GM20431 (cell line): ENCODE data around the gene AGO4.
"Not testable (repeated sequence)": the region's sequence is repeated elsewhere in the genome, so short reads cannot be mapped to it uniquely, and the experiment has no call there.

Experiments used
- in situ Hi-C: fragments of 300-500 bp; cut with MseI, MboI; formaldehyde crosslinking; loops from one replicate; pipeline ENCODE4 v1.15.0; 2020; ENCODE audit warnings: low sequenced_read_pairs; ENCODE audit not compliant: unreplicated experiment

The AGO4 gene

GRCh38 chr1:35807614-35808449 lies at the start of gene AGO4:
Gene AGO4, plus strand, starts transcription at chr1:35808016. Its CDS starts 401 bp downstream, at chr1:35808417.
- in situ Hi-C loops: no loop called here

- in situ Hi-C loops: no loop called here
These were observed 45.7 kb upstream of the AGO4 start for GRCh38 chr1:35762141-35762540.

- in situ Hi-C loops: no loop called here
These were observed 44.6 kb upstream of the AGO4 start for GRCh38 chr1:35763201-35763600.

GRCh38 chr1:35764283-35764682 lies 43.5 kb upstream of the AGO4 start:
- in situ Hi-C loops: no loop called here

- in situ Hi-C loops: no loop called here
These were observed 39.2 kb upstream of the AGO4 start for GRCh38 chr1:35768350-35769187.

- in situ Hi-C loops: no loop called here
These were observed 38.5 kb upstream of the AGO4 start for GRCh38 chr1:35769188-35769758.

GRCh38 chr1:35773711-35774110 lies 34.1 kb upstream of the AGO4 start:
- in situ Hi-C loops: no loop called here

GRCh38 chr1:35776172-35776571 lies 31.6 kb upstream of the AGO4 start:
- in situ Hi-C loops: not testable (repeated sequence)

GRCh38 chr1:35777109-35777508 lies 30.7 kb upstream of the AGO4 start:
- in situ Hi-C loops: no loop called here

GRCh38 chr1:35783055-35783583 lies 24.7 kb upstream of the AGO4 start:
- in situ Hi-C loops: no loop called here

GRCh38 chr1:35784364-35784763 lies 23.5 kb upstream of the AGO4 start:
- in situ Hi-C loops: not testable (repeated sequence)

GRCh38 chr1:35788139-35788538 lies 19.7 kb upstream of the AGO4 start:
- in situ Hi-C loops: no loop called here

- in situ Hi-C loops: no loop called here
These were observed 17.1 kb upstream of the AGO4 start for GRCh38 chr1:35790670-35791069.

- in situ Hi-C loops: no loop called here
These were observed 12.5 kb upstream of the AGO4 start for GRCh38 chr1:35795295-35795694.

GRCh38 chr1:35797380-35797779 lies 10.4 kb upstream of the AGO4 start:
- in situ Hi-C loops: no loop called here

GRCh38 chr1:35798019-35798418 lies 9.8 kb upstream of the AGO4 start:
- in situ Hi-C loops: not testable (repeated sequence)

GRCh38 chr1:35800167-35800887 lies 7.5 kb upstream of the AGO4 start:
- in situ Hi-C loops: not testable (repeated sequence)

GRCh38 chr1:35808450-35809113 lies 766 bp downstream of the AGO4 start:
- in situ Hi-C loops: no loop called here
